H1 (cell line): ENCODE data around the gene UBA3. TPM values are rescaled to one million over a fixed set of nuclear protein-coding genes. Genes with fewer than 3 reads are reported as not detected.

Experiments used
- ATF2 ChIP-seq: IDR thresholded peaks from 2 replicates; pipeline ENCODE4 v1.6.1; 2012; ENCODE audit warnings: low read length, inconsistent platforms
- CBX8 ChIP-seq: fragments of 300-800, 300-1000 bp; sonication (generic); IDR thresholded peaks from 2 replicates; pipeline ENCODE4 v1.7.1; 2016; ENCODE audit warnings: low read depth, low read length, borderline replicate concordance
- CREB1 ChIP-seq: IDR thresholded peaks from 2 replicates; pipeline ENCODE4 v1.6.1; 2012; ENCODE audit warnings: inconsistent platforms
- GABPA ChIP-seq: IDR thresholded peaks from 2 replicates; pipeline ENCODE4 v1.6.1; 2011; ENCODE audit warnings: mild to moderate bottlenecking, low read length, moderate library complexity, borderline replicate concordance; ENCODE audit not compliant: insufficient read depth
- JUN ChIP-seq: IDR thresholded peaks from 2 replicates; pipeline ENCODE4 v1.6.1; 2011; ENCODE audit warnings: low read depth, mild to moderate bottlenecking, improper control_type of control experiment, low read length
- KDM1A ChIP-seq: fragments of 200-600, 300-600 bp; sonication (generic); IDR thresholded peaks from 2 replicates; pipeline ENCODE4 v1.7.1; 2016; ENCODE audit warnings: mild to moderate bottlenecking, low read length, borderline replicate concordance
- MAFK ChIP-seq: IDR thresholded peaks from 2 replicates; pipeline ENCODE4 v1.6.1; 2012; ENCODE audit warnings: low read depth, mild to moderate bottlenecking, improper control_type of control experiment, low read length
- PHF8 ChIP-seq: fragments of 200-600 bp; sonication (generic); conservative IDR thresholded peaks from 2 replicates; pipeline ENCODE4 v1.7.1; 2012; ENCODE audit warnings: low read depth, mild to moderate bottlenecking, inconsistent platforms, low read length, moderate library complexity
- POLR2AphosphoS5 ChIP-seq: IDR thresholded peaks from 2 replicates; pipeline ENCODE4 v1.6.1; 2011; ENCODE audit warnings: low read depth, low read length
- POU5F1 ChIP-seq: IDR thresholded peaks from 2 replicates; pipeline ENCODE4 v1.6.1; 2011; ENCODE audit warnings: low read depth, mild to moderate bottlenecking, low read length, moderate library complexity
- RFX5 ChIP-seq: IDR thresholded peaks from 2 replicates; pipeline ENCODE4 v1.6.1; 2011; ENCODE audit warnings: low read depth, low read length, improper control_type of control experiment, borderline replicate concordance
- SAP30 ChIP-seq: fragments of 300-600 bp; sonication (generic); IDR thresholded peaks from 2 replicates; pipeline ENCODE4 v1.7.1; 2012; ENCODE audit warnings: low read length, moderate library complexity, mild to moderate bottlenecking, inconsistent platforms; ENCODE audit not compliant: insufficient read depth, insufficient replicate concordance
- SP4 ChIP-seq: IDR thresholded peaks from 2 replicates; pipeline ENCODE4 v1.6.1; 2012; ENCODE audit warnings: low read length, inconsistent platforms
- TAF1 ChIP-seq: IDR thresholded peaks from 2 replicates; pipeline ENCODE4 v1.6.1; 2011; ENCODE audit warnings: mild to moderate bottlenecking, low read depth, low read length
- TAF7 ChIP-seq: optimal IDR thresholded peaks from 2 replicates; pipeline ENCODE3; 2011; ENCODE audit warnings: low read depth, mild to moderate bottlenecking, inconsistent platforms, low read length, moderate library complexity, borderline replicate concordance
- TEAD4 ChIP-seq: IDR thresholded peaks from 2 replicates; pipeline ENCODE4 v1.6.1; 2012; ENCODE audit warnings: low read depth, low read length, inconsistent platforms, mixed read lengths
- YY1 ChIP-seq: IDR thresholded peaks from 2 replicates; pipeline ENCODE4 v1.6.1; 2011; ENCODE audit warnings: low read depth, mild to moderate bottlenecking, low read length
- ZNF274 ChIP-seq: IDR thresholded peaks from 2 replicates; pipeline ENCODE4 v1.7.0; 2012; ENCODE audit warnings: low read length, borderline replicate concordance; ENCODE audit errors: extremely low read depth
- polyA plus RNA-seq, 7 experiments: library from polyadenylated mRNA; depleted of rRNA in 3 of 7; stranded (reverse) in 5 of 7; unstranded in 2 of 7; fragments of >200 nt in 5 of 7; fragments of 200-250 nt in 2 of 7; gene quantifications; 1 replicate in 5 of 7; 2 replicates in 1 of 7; 4 replicates in 1 of 7; pipeline versions ENCODE4 v1.2.1 to v1.2.3, GENCODE V29; 2011 to 2013; ENCODE audit warnings: missing spikeins in 2 of 7, mixed read lengths in 2 of 7
- total RNA-seq: library from RNA; stranded (reverse); fragmentation: NEBNext Ultra II Directional; extraction: Animal tissue kit (Norgen Biotek cat#: 25700); gene quantifications from 2 replicates; pipeline ENCODE4 v1.2.1, GENCODE V29; 2021
- TF ChIP-seq, protein P1 (sequence below): IDR thresholded peaks from 2 replicates; pipeline ENCODE4 v1.6.1; 2011; ENCODE audit warnings: low read depth, mild to moderate bottlenecking, low read length; ENCODE audit not compliant: insufficient read depth
- TF ChIP-seq, protein P2 (sequence below): IDR thresholded peaks from 2 replicates; pipeline ENCODE4 v1.6.1; 2011; ENCODE audit warnings: low read length, improper control_type of control experiment
- TF ChIP-seq, protein P3 (sequence below): IDR thresholded peaks from 2 replicates; pipeline ENCODE4 v1.6.1; 2012; ENCODE audit warnings: inconsistent platforms

Gene UBA3
- total and polyA plus RNA-seq, 2 of the 8 experiments (the other 6 are each of a cell fraction or from before 2014, with no cell fraction given) = 40.8 to 97.8 TPM

DNA sequence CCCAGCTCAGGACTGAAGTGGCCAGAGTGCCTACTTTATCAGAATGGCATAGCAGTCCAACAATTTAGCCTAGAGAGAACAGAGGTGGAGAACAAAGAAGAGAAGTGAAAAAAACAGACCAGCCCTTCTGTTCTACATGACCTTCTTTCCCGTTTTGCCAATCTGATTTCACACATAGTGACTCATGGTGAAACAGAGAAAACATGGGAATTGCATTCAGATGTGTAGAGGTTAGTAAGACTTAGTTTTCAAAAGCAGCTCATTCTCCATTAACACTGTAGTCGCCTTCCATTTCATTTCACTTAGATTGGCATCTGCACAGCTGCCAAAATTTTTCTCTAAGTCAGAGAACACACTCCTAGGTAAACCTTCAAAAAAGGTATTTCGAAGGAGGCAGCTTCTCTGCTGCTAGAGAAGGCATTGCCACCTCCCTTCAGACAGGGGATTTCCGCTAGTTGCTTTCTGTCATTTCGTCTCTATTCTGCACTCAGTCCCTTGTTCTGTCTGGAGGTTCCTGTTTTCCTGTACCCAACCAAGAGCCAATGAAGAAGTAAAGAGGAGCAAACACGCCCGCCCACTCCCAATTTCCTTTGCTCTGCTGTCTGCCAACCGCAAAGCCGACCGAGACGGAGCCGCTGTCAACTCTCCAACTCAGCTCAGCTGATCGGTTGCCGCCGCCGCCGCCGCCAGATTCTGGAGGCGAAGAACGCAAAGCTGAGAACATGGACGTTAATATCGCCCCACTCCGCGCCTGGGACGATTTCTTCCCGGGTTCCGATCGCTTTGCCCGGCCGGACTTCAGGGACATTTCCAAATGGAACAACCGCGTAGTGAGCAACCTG, 4.4 kb upstream of the UBA3 start, which contains the start of gene ARL6IP5 (continued):
- TF ChIP-seq, protein P1, sequence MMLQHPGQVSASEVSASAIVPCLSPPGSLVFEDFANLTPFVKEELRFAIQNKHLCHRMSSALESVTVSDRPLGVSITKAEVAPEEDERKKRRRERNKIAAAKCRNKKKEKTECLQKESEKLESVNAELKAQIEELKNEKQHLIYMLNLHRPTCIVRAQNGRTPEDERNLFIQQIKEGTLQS = no peak
- peak; percentile 38 for TF ChIP-seq TAF7
- TF ChIP-seq SP4 = no peak
- no peak for TF ChIP-seq POLR2AphosphoS5
- peak; percentile 94 for TF ChIP-seq SAP30
- TF ChIP-seq ATF2 = no peak
- no peak for TF ChIP-seq KDM1A
- no peak for TF ChIP-seq POU5F1
- TF ChIP-seq TEAD4 = no peak
- TF ChIP-seq, protein P2, sequence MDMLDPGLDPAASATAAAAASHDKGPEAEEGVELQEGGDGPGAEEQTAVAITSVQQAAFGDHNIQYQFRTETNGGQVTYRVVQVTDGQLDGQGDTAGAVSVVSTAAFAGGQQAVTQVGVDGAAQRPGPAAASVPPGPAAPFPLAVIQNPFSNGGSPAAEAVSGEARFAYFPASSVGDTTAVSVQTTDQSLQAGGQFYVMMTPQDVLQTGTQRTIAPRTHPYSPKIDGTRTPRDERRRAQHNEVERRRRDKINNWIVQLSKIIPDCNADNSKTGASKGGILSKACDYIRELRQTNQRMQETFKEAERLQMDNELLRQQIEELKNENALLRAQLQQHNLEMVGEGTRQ = no peak
- no peak for TF ChIP-seq JUN
- no peak for TF ChIP-seq GABPA
- TF ChIP-seq PHF8 = no peak
- TF ChIP-seq, protein P3, sequence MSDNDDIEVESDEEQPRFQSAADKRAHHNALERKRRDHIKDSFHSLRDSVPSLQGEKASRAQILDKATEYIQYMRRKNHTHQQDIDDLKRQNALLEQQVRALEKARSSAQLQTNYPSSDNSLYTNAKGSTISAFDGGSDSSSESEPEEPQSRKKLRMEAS = no peak
- no peak for TF ChIP-seq CREB1
- TF ChIP-seq YY1 = peak; percentile 67; the same call in 1 of the 2 replicates
- TF ChIP-seq MAFK = no peak
- no peak for TF ChIP-seq CBX8
- peak; percentile 42 for TF ChIP-seq TAF1
- TF ChIP-seq ZNF274 = no peak
- no peak for TF ChIP-seq RFX5
